Cardiac fibroblast (primary cell): ENCODE measurements around the gene CANT1.

Experiments used
- DNase-seq, 2 donors: peaks; one replicate each; pipeline versions ENCODE4 v3.0.0 to v3.0.0-alpha.2; 2010; ENCODE audit warnings: low read depth in 2 of 2
- H3K4me3 ChIP-seq, 2 donors: replicated peaks in 1 of 2; 1 replicate in 1 of 2; 2 replicates in 1 of 2; pipeline ENCODE4 v1.5.1; 2011; ENCODE audit warnings: low read depth in 2 of 2, low read length in 2 of 2, mild to moderate bottlenecking in 2 of 2, moderate library complexity in 1 of 2
- TF ChIP-seq, protein P1 (sequence below): IDR thresholded peaks from one replicate; pipeline ENCODE4 v1.5.1; 2011; ENCODE audit warnings: low read depth, mild to moderate bottlenecking, low read length, inconsistent platforms

Gene CANT1

GRCh38 chr17:79002796-79003593 lies 6.6 kb downstream of the CANT1 start:
- no peak for DNase-seq
- no peak overlapping the region for H3K4me3 ChIP-seq
- TF ChIP-seq, protein P1, sequence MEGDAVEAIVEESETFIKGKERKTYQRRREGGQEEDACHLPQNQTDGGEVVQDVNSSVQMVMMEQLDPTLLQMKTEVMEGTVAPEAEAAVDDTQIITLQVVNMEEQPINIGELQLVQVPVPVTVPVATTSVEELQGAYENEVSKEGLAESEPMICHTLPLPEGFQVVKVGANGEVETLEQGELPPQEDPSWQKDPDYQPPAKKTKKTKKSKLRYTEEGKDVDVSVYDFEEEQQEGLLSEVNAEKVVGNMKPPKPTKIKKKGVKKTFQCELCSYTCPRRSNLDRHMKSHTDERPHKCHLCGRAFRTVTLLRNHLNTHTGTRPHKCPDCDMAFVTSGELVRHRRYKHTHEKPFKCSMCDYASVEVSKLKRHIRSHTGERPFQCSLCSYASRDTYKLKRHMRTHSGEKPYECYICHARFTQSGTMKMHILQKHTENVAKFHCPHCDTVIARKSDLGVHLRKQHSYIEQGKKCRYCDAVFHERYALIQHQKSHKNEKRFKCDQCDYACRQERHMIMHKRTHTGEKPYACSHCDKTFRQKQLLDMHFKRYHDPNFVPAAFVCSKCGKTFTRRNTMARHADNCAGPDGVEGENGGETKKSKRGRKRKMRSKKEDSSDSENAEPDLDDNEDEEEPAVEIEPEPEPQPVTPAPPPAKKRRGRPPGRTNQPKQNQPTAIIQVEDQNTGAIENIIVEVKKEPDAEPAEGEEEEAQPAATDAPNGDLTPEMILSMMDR = no peak

- TF ChIP-seq, protein P1 = no peak
- no peak for DNase-seq
- H3K4me3 ChIP-seq = no peak overlapping the region
Observed at GRCh38 chr17:79002291-79002690, 7.3 kb downstream of the CANT1 start.

GRCh38 chr17:79001190-79002020 lies 8.2 kb downstream of the CANT1 start:
- H3K4me3 ChIP-seq = no peak overlapping the region
- DNase-seq = no peak

DNA sequence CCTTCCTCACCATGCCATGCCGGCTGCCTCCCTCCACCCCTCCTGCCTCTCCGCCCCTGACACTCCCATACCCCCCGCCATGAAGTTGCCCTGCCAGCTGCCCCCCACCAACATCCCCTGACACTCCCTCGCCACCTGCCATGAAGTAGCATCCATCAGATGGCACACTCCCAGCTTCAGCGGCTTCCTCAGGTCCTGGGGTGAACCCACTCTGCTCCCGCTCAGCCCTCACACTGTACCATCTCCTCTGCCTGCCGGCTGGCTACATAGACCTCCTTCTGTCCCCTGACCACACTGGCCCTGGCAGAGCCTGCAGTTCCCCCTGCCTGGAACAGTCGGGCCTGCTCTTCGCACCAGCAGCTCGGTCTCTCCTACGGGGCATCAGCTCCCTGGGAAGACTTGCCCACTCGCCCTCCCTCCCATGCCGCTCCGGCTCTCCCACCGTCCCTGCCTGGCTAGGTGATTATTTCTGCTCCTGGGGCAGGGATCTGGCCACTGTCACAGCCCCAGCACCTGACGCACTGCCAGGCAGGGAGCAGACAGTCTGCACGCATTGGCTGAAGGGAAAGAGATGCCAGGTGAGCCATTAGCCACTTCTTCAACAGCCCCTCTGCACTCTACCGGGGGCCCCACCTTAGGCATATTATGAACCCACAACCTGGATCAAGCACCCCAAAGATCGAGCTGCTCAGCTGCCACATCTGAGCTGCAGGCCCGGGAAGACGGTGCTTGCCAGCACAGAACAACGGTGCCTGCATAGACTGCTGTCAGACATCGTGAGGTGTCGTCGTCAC lies 9.0 kb downstream of the CANT1 start:
- no peak for DNase-seq
- no peak overlapping the region for H3K4me3 ChIP-seq
- TF ChIP-seq, protein P1 = no peak

More at GRCh38 chr17:79001190-79002020, 8.2 kb downstream of the CANT1 start:
- TF ChIP-seq, protein P1 = no peak

- H3K4me3 ChIP-seq = no peak overlapping the region
- no peak for DNase-seq
- TF ChIP-seq, protein P1 = no peak
Observed at GRCh38 chr17:78999947-79000395, 9.6 kb downstream of the CANT1 start.

GRCh38 chr17:78999056-78999768 lies 10.4 kb downstream of the CANT1 start:
- TF ChIP-seq, protein P1 = no peak
- no peak for DNase-seq
- no peak overlapping the region for H3K4me3 ChIP-seq
